ENCODE measurements around the gene PAPOLB. TPM values are rescaled to one million over a fixed set of nuclear protein-coding genes. Genes with fewer than 3 reads are reported as not detected.

Gene PAPOLB
- total and polyA plus RNA-seq, 4 donors = 0.01 to 1.9 (median 0.14) TPM

- DNase-seq = peak; percentile 26 to 60 (median 53)
These were observed 12.4 kb downstream of the PAPOLB start for GRCh38 chr7:4849390-4849789.

GRCh38 chr7:4845740-4846142 is 16.1 kb downstream of the PAPOLB start:
- TF ChIP-seq, protein P1, sequence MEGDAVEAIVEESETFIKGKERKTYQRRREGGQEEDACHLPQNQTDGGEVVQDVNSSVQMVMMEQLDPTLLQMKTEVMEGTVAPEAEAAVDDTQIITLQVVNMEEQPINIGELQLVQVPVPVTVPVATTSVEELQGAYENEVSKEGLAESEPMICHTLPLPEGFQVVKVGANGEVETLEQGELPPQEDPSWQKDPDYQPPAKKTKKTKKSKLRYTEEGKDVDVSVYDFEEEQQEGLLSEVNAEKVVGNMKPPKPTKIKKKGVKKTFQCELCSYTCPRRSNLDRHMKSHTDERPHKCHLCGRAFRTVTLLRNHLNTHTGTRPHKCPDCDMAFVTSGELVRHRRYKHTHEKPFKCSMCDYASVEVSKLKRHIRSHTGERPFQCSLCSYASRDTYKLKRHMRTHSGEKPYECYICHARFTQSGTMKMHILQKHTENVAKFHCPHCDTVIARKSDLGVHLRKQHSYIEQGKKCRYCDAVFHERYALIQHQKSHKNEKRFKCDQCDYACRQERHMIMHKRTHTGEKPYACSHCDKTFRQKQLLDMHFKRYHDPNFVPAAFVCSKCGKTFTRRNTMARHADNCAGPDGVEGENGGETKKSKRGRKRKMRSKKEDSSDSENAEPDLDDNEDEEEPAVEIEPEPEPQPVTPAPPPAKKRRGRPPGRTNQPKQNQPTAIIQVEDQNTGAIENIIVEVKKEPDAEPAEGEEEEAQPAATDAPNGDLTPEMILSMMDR (IDR thresholded peaks at IDR 0.05; ENCODE audit: control extremely low read depth, extremely low read depth) = no peak
- no peak for ATAC-seq (ENCODE audit: insufficient read depth, low FRiP score)
- Histone ChIP-seq H3K36me3 (ENCODE audit: control insufficient read depth in 4 of 4, insufficient read depth in 4 of 4, low read length in 4 of 4) (no peaks in the 10 kb centered on the region), H3K9me3 (ENCODE audit: control insufficient read depth in 4 of 4, insufficient read depth in 3 of 4, low read length in 3 of 4) (no peaks in the 10 kb centered on the region), H3K4me1 (ENCODE audit: control insufficient read depth in 5 of 5, insufficient read depth in 5 of 5, low read length in 5 of 5) (peaks cover 0 to 48% (median 0%) of the 10 kb centered on the region in 5 donors), H3K27me3 (ENCODE audit: control insufficient read depth in 3 of 3, insufficient read depth in 3 of 3, low read length in 2 of 3) (no peaks in the 10 kb centered on the region), H3K9ac (ENCODE audit: insufficient read depth in 1 of 2, low read length in 2 of 2) (peak overlapping the region in 1 of 2 donors; percentile 71), H3K27ac (ENCODE audit: low read depth in 1 of 2, low read length in 1 of 2) (no peak overlapping the region), H3K4me3 (no peak overlapping the region)
- peak; percentile 14 to 57 (median 44) for DNase-seq
- WGBS, 2 donors = 32 to 47% methylated on average over 18 of the region's 18 CpGs

More at GRCh38 chr7:4849390-4849789, 12.4 kb downstream of the PAPOLB start:
- no peak overlapping the region for H3K9ac ChIP-seq (ENCODE audit: insufficient read depth in 1 of 2, low read length in 2 of 2)
- H3K36me3 ChIP-seq (ENCODE audit: control insufficient read depth in 4 of 4, insufficient read depth in 4 of 4, low read length in 4 of 4) = peaks cover 0 to 6% (median 0%) of the 10 kb centered on the region in 4 donors
- 32 to 42% methylated on average over 4 of the region's 4 CpGs for WGBS, 2 donors
- no peak overlapping the region for H3K27ac ChIP-seq (ENCODE audit: low read depth in 1 of 2, low read length in 1 of 2)
- no peak overlapping the region for H3K4me3 ChIP-seq
- H3K27me3 ChIP-seq (ENCODE audit: control insufficient read depth in 3 of 3, insufficient read depth in 3 of 3, low read length in 2 of 3) = no peaks in the 10 kb centered on the region
- no peaks in the 10 kb centered on the region for H3K9me3 ChIP-seq (ENCODE audit: control insufficient read depth in 4 of 4, insufficient read depth in 3 of 4, low read length in 3 of 4)
- TF ChIP-seq, protein P1 (IDR thresholded peaks at IDR 0.05; ENCODE audit: control extremely low read depth, extremely low read depth) = no peak
- no peak for ATAC-seq (ENCODE audit: insufficient read depth, low FRiP score)
- H3K4me1 ChIP-seq (ENCODE audit: control insufficient read depth in 5 of 5, insufficient read depth in 5 of 5, low read length in 5 of 5) = peaks cover 0 to 20% (median 2%) of the 10 kb centered on the region in 5 donors

DNA sequence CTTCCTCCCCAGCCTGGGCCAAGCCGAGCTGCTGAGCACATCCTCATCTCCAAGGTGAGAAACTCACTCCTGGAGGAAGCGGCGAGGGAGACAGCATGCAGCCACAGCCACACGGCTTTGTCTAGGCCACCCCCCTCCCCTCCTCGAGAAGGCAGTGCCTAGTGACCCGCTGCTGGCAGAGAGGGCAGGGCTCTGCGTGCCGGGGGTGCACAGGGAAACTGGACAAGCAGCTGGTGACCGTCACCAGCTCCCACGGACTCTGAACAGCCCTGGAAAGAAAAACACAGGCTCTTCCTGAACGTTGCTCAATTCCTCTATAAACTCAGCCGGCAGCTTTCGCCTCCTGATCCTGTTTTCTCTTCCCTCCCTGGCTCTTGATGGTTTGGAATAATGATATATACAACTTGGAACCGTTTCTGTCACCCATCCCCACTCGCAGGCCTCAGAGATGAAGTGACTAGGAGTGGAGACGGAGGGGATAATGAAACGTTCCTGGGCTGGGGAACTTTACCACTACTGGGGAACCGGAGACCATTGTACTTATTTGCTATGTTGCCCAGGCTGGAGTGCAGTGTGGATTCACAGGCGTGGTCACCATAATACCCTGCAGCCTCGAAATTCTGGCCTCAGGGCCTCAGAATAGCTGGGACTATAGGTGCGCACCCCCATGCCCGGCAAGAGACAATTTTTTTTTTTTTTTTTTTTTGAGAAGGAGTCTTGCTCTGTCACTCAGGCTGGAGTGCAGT is 19.3 kb downstream of the PAPOLB start:
- Histone ChIP-seq H3K9ac (ENCODE audit: insufficient read depth in 1 of 2, low read length in 2 of 2) (no peak overlapping the region), H3K36me3 (ENCODE audit: control insufficient read depth in 4 of 4, insufficient read depth in 4 of 4, low read length in 4 of 4) (no peaks in the 10 kb centered on the region), H3K9me3 (ENCODE audit: control insufficient read depth in 4 of 4, insufficient read depth in 3 of 4, low read length in 3 of 4) (no peaks in the 10 kb centered on the region), H3K27ac (ENCODE audit: low read depth in 1 of 2, low read length in 1 of 2) (peak overlapping the region in 1 of 2 donors; percentile 73), H3K4me3 (no peak overlapping the region), H3K27me3 (ENCODE audit: control insufficient read depth in 3 of 3, insufficient read depth in 3 of 3, low read length in 2 of 3) (no peaks in the 10 kb centered on the region), H3K4me1 (ENCODE audit: control insufficient read depth in 5 of 5, insufficient read depth in 5 of 5, low read length in 5 of 5) (peaks cover 0 to 57% (median 10%) of the 10 kb centered on the region in 5 donors)
- DNase-seq = peak; percentile 91 to 98 (median 97)
- 66 to 67% methylated on average over 21 to 22 of the region's 22 CpGs for WGBS, 2 donors
- TF ChIP-seq, protein P1 (IDR thresholded peaks at IDR 0.05; ENCODE audit: control extremely low read depth, extremely low read depth) = no peak
- ATAC-seq (ENCODE audit: insufficient read depth, low FRiP score) = peak; percentile 66
